ENCODE results near the gene RAD51B.

RAD51B gene

GRCh38 chr14:68611599-68611998 lies 792.0 kb downstream of the RAD51B start:
- no peak overlapping the region for H3K27ac ChIP-seq
- H3K4me3 ChIP-seq (ENCODE audit: low read depth, low read length) = no peak overlapping the region
- in situ Hi-C loops (cut with HindIII; ENCODE audit: low pct_ligation_motif_present, low sequenced_read_pairs) = no loop called here
- no peaks in the 10 kb centered on the region for H3K27me3 ChIP-seq (replicated peaks)
- no peak for TF ChIP-seq CTCF (IDR thresholded peaks at IDR 0.05; ENCODE audit: low read depth, low read length, missing control alignments)
- DNase-seq = no peak
- H3K36me3 ChIP-seq (replicated peaks) = no peaks in the 10 kb centered on the region

- H3K36me3 ChIP-seq (replicated peaks) = no peaks in the 10 kb centered on the region
- no peaks in the 10 kb centered on the region for H3K27me3 ChIP-seq (replicated peaks)
- DNase-seq = no peak
- in situ Hi-C loops (cut with HindIII; ENCODE audit: low pct_ligation_motif_present, low sequenced_read_pairs) = no loop called here
- no peak overlapping the region for H3K27ac ChIP-seq
- no peak overlapping the region for H3K4me3 ChIP-seq (ENCODE audit: low read depth, low read length)
- TF ChIP-seq CTCF (IDR thresholded peaks at IDR 0.05; ENCODE audit: low read depth, low read length, missing control alignments) = no peak
Measured at GRCh38 chr14:68612049-68612448, 792.5 kb downstream of the RAD51B start.

DNA sequence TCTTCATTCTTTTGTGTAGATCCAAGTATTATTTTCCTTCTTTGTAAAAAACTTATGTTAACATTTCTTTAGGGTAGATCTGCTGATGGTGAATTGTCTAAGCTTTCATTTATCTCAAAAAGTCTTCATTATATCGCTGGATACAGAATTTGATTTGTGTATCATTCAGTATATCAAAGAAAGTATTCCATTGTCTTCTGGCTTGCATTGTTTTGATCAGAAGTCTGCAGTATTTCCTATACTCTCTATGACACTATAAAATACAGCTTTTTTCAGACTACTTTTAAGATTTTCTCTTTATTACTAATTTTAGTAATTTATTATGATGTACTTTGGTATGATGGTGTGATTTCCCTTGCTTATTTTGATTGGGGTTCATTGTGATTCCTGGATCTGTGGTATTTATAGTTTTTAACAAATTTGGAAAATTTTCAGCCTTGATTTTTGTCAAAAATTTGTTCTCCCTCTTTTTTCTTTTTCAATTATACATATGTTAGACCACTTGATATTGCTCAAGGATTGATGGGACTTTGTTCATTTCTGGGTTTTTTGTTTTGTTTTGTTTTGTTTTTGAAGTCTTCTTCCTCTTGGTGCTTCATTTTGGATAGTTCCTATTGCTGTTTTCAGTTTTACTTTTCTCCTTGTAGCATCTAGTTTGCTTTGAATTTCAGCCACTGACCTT lies 796.8 kb downstream of the RAD51B start:
- H3K36me3 ChIP-seq (replicated peaks) = no peaks in the 10 kb centered on the region
- no peak for TF ChIP-seq CTCF (IDR thresholded peaks at IDR 0.05; ENCODE audit: low read depth, low read length, missing control alignments)
- in situ Hi-C loops (cut with HindIII; ENCODE audit: low pct_ligation_motif_present, low sequenced_read_pairs) = no loop called here
- no peaks in the 10 kb centered on the region for H3K27me3 ChIP-seq (replicated peaks)
- no peak for DNase-seq
- no peak overlapping the region for H3K4me3 ChIP-seq (ENCODE audit: low read depth, low read length)
- H3K27ac ChIP-seq = no peak overlapping the region

DNA sequence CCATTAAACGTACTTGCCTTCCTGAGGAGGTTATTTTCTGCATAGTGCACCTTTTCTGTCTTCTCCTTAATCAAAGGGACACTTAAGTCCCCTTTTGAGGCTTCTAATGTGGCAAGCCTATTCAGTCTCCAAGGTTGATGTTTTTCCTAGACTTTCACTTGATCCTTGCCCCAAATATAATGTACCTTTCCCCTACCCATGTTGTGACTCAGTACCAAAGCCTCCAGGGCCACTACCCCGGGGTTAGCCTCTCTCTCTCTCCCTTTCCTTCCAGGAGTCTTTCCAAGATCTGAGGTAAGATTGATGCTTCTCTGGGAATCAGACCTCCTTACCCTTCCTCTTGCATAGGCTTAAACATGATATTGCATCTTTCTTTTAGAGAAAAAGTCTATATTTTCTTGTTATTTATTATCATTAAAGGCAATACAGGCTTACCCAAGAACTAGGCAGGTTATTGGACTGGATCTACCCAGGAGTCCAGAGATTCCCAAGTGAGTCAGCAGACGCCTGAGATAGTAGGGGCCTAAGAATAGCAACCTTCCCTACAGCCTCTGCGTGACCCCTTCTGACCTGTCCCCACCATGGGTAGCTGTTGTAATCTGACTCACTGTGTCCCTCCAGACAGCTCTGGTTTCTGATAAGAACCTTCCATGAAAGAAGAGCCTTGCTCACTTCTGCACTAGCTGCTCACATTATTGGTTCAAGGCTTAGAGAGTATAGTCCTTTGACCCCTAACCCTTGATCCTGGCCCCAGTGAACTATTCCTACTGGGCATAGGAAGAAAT lies 800.4 kb downstream of the RAD51B start:
- H3K36me3 ChIP-seq (replicated peaks) = no peaks in the 10 kb centered on the region
- in situ Hi-C loops (cut with HindIII; ENCODE audit: low pct_ligation_motif_present, low sequenced_read_pairs) = no loop called here

More for the DNA sequence above, 800.4 kb downstream of the RAD51B start:
- H3K27me3 ChIP-seq (replicated peaks) = no peaks in the 10 kb centered on the region
- peak; percentile 88 for DNase-seq
- peak overlapping the region; percentile 31 for H3K27ac ChIP-seq
- TF ChIP-seq CTCF (IDR thresholded peaks at IDR 0.05; ENCODE audit: low read depth, low read length, missing control alignments) = no peak
- H3K4me3 ChIP-seq (ENCODE audit: low read depth, low read length) = no peak overlapping the region
